RPMI7951 (cell line): ENCODE measurements around the gene SPNS1. TPM values are rescaled to one million over a fixed set of nuclear protein-coding genes. Genes with fewer than 3 reads are reported as not detected.

Experiments used
- DNase-seq: peaks from one replicate; pipeline ENCODE4 v3.0.0-alpha.2; 2012; ENCODE audit warnings: low read depth
- total RNA-seq: library from RNA; depleted of rRNA; stranded (reverse); fragments of >200 nt; shearing (Covaris generic); gene quantifications from 2 replicates; pipeline ENCODE4 v1.2.3, GENCODE V29; 2014

Gene SPNS1
- total RNA-seq, 1 experiment from 2014 or later, result 24.9 TPM

DNA sequence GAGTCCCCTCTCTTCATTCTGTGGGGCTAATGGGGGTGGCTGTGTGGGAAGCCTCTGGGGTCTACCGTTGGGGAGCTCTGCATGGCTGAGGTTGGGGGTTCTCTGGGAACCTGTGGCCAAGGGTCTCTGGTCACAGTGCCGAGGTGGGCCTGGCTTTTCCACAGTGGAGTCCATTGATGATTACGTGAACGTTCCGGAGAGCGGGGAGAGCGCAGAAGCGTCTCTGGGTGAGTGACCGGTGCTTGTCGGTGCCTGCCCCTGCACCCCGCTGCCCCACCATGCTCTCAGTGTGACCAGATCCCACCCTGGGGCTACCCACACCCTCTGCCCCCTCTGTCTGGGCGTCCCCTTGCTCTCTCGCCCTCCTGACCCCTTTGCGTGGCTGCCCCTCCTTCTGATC, 14.8 kb downstream of the SPNS1 start:
- DNase-seq, result no peak

DNA sequence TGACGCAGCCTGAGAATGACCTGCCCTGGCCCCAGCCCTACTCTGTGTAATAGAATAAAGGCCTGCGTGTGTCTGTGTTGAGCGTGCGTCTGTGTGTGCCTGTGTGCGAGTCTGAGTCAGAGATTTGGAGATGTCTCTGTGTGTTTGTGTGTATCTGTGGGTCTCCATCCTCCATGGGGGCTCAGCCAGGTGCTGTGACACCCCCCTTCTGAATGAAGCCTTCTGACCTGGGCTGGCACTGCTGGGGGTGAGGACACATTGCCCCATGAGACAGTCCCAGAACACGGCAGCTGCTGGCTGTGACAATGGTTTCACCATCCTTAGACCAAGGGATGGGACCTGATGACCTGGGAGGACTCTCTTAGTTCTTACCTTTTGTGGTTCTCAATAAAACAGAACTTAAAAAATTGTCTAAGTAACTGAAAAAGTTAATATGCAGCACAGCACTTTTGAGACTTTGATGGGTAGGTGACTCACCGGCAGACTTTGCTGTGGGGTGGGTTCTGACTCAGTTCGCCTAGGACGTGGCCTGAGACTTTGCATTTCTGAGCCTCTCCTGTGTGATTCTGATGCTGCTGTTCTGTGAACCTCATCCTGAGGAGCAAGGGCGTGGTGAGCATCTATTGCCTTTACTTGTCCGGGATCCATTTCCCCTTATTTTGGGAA, 15.9 kb downstream of the SPNS1 start:
- no peak for DNase-seq

DNA sequence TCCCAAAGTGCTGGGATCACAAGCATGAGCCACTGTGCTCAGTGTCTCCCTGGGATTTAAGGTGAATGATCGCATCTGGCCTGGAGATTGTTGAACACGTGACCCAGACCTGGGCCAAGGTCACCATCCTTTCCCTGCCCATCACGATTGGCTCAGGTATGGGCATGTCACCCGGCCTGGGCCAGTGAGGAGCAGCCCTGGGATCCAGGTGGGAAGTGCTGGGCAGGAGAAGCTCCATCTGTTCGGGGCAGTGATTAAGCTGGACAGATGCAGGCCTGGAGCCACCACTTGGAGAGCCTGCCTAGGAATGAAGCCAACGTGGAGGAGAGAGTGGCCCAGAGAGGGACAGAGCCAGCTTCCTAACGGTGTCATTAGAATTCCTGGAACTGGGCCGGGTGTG, 17.1 kb downstream of the SPNS1 start:
- DNase-seq, result no peak

DNA sequence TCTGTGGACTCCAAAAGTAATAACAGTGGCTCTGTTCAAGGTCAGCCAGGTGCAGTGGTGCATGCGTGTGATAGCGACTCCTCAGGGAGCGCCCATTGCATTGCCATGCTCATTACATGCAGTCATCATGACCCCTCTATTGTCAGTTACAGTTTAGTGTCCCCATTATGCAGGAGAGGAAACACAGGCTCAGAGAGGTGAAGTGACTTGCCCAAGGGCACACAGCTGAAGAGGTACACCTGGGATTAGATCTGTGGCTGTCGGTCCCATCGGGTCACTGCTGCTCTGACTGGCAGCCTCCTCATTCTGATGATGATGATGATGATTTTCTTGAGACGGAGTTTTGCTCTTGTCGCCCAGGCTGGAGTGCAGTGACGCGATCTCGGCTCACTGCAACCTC, 17.9 kb downstream of the SPNS1 start:
- DNase-seq, result no peak

DNA sequence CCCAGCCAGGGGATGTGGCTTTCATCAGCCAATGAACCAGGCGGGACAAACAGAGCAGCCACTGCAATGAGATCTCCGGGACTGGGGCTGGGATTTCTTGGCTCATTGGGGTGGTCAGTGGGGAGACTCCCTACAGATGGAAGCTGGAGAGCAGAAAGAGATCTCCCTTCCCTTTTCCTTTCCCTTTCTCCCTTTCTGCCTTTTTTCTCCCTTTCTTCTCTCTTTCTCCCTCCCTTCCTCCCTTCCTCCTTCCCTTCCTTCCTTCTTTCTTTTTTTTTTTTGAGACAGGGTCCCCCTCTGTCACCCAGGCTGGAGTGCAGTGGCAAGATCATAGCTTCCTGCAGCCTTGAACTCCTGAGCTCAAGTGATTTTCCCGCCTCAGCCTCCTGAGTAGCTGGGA, 24.3 kb downstream of the SPNS1 start:
- DNase-seq, result no peak

DNA sequence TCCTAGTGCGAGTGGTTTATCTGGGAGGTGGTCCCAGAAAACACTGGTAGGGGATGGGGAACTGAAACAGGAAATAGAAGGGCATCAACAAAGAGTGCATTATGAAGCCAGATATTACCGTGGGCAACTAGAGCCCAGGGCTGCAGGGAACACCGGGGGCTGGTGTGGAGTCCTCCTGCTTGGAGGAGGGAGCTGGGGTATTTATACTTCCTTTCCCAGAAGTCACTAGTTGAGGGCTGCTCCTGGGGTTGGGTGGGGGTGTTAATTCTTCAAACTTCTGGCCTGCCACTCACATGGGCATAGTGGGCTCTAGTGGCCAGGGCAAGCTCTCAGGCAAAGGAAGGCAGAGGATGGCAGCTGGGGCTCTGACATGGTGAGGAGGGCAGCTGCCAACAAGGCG, 25.0 kb downstream of the SPNS1 start:
- DNase-seq, result no peak

DNA sequence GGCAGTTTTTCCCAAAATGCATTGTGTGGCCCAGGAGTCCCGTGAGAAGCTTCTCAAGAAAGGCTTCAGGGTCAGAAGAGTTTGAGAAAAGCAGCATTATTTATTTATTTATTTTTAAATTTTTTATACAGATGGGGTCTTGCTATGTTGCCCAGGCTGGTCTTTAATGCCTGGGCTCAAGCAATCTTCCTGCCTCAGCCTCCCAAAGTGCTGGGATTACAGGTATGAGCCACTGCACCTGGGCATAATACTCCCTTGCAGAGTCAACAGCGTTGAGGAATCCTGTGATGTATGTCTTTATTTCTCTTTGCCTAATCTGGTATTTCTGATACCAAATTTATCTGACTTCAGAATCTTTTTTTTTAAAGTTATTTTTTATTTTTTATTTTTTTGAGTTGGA, 25.4 kb downstream of the SPNS1 start:
- no peak for DNase-seq

DNA sequence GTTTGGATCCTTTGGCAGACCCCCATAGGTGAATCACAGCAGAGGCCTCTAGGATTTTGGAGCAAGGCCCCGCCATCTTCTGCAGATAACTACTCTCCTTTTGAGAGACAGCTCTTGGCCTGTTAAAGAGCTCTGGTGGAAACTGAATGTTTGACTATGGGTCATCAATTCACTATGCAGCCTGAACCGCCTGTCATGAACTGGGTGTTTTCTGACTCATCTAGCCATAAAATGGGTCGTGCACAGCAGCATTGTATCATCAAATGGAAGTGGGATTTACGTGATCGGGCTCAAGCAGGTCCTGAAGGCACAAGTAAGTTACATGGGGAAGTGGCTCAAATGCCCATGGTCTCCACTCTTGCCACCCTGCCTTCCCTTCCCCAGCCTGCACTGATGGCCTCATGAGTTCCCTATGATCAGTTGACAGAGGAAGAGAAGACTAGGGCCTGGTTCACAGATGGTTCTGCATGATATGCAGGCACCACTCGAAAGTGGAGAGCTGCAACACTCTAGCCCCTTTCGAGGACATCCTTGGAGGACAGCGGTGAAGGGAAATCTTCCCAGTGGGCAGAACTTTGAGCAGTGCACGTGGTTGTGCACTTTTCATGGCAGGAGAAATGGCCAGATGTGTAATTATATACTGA, 30.0 kb downstream of the SPNS1 start:
- DNase-seq, result peak; percentile 24

DNA sequence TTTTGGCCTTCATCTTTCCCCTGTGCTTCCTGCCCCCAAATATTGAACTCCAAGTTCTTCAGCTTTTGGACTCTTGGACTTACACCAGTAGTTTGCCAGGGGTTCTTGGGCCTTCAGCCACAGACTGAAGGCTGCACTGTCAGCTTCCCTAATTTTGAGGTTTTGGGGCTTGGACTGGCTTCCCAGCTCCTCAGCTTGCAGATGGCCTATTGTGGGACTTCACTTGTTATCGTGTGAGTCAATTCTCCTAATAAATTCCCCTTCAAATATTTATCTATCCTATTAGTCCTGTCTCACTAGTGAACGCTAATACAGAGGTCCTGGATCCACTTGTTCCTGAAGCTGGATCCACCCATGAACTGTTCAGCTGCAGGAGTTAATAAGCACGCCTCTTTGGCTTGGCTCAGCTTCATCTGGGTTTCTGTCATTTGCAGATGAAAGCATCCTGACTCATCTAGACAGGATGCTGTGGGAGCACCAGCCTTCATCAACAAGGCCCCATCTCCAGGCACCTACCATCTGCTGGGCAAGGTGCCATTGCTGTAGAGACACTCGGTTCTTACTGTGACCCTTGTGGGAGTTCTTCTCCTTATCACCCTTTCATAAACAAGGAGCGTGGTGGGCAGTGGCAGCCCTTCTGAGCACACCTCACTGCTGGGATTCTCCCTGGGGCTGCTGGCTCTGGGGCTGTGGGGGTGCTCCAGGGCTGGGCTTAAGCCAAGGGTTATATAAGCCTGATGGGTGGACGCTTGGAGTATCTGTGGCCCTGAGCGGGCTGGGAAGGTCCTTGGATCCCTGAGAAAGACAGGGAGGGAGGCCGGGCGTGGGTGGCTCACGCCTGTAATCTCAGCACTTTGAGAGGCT, 33.4 kb downstream of the SPNS1 start:
- DNase-seq, result peak; percentile 96

DNA sequence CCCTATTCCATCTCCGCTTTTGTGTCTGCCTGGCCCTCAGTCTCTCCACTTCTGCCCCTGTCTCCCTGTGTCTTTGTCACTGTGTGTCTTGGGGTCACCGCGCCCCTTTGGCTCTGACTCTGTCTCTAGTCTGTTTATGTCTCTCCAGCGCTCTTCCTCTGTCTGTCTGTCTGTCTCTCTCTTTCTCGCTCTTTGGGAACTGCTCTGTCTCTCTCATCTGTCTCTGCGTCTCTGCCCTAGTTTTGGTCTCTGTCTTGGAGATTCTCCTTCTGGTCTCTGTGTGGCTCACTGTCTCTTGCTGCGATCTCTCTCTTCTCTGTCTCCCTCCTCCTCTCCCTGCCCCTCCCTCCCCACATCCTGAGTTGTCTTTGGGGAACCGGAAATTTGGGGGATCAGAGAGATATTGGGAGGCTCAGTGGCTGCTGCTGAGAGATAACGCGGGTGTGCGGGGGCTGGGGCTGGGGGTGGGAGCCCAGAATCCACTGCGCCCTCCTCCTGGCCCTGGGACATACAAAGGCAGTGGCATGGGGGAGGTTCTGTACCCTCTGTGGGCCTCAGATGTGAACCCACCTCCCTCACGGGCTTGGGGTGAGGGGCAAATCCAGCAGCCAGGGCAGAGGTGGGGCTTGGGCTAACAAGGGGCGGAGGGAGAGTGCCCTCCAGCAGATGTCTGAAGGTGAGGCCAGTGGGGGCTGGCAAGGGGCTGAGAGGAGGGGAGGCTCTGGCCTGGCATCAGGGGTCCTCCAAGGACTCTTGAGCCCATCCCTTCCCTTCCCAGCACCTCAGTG, 34.7 kb downstream of the SPNS1 start:
- DNase-seq, result no peak

DNA sequence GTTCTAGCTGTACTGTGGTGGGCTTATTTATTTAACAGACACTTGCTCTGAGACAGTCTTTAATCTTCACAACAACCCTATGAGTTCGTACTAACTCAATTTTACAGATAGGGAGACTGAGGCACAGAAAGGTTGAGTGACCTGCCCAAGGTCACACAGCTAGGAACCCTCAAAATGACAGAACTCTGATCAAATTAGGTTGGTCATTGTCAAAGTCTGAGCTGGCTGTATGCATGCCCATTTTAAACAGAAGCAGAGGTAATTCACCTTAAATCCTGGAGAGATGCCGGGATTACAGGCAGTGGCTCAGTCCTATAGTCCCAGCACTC, 35.2 kb downstream of the SPNS1 start:
- no peak for DNase-seq

DNA sequence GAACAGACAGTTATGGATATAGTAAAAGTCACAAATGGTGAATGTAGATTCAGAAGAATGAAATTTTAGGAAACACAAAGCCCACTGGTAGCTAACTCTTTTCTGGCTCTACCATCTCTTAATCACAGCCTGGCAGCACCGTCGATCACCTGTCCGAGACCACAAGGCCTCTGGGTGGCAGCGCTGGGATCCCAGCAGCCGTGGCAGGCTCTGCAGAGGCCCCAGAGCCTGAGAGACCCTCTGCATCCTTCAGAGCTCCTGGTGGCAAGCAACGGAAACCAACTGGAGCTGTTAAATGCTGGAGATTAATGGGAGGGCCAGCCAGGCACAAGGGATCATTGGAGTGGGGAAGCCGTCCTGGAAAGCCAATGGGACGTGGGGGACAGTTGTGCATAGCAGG, 36.5 kb downstream of the SPNS1 start:
- DNase-seq, result no peak

DNA sequence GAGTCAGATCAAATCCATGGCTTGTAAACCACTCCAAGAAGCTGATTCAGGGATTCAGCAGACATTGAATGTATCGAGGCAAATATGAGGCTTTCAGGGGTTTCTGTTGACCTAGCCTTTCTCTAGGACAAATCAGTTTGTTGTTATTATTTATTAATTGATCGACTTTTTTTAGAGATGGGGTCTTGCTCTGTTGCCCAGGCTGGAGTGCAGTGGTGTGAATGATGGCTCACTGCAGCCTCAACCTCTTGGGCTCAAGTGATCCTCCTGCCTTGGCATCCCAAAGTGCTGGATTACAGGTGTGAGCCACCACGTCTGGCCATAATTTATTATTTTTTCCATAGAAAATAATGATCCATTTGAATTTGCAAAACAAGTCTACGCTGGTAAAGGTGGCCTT, 37.3 kb downstream of the SPNS1 start:
- DNase-seq, result no peak

DNA sequence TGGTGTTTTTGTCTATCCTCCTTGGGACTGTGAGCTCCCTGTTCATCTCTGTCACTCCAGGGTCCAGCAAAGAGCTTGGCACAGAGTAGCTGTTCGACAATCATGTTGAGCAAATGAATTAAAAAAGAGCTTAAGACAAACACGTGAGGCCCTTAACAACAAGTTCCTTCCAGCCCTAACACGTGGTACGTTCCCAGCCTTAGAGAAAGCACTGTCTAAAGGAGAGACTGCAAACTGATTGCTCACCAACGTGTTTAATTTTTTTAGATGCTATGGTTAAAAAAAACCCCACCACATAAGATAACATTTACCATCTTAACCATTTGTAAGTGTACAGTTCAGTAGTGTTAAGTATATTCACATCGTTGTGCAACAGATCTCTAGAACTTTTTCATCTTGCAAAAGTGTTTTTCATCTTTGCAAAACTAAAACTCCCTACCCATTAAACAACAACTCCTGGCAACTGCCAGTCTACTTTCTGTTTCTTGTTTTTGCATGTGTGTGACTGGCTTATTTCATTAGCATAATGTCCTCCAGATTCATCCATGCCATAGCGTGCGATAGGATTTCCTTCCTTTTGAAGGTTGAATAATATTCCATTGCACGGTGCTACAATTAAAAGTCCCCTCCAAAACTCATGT, 38.5 kb downstream of the SPNS1 start:
- DNase-seq, result no peak

DNA sequence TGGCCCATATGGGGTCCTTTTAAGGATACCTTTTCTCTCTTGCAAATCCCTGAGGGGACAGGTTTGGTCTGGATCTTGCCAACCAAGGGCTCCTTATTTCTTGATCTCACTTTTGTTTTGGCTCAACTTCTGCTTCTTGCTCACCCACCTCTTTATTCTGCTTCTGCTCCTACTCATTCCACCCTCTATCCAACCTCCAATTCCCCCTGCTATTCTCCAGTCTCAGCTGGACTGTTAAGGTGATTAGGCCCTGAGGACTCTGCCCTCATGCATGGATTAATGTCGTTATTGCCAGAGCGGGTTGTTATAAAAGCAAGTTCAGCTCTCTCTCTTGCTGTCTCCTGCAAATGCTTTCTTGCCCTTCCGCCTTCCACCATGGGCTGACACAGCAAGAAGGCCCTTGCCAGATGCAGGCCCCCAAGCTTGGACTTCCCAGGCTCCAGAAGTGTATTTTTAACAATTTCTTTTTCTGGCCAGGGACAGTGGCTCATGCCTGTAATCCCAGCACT, 40.0 kb downstream of the SPNS1 start:
- no peak for DNase-seq

DNA sequence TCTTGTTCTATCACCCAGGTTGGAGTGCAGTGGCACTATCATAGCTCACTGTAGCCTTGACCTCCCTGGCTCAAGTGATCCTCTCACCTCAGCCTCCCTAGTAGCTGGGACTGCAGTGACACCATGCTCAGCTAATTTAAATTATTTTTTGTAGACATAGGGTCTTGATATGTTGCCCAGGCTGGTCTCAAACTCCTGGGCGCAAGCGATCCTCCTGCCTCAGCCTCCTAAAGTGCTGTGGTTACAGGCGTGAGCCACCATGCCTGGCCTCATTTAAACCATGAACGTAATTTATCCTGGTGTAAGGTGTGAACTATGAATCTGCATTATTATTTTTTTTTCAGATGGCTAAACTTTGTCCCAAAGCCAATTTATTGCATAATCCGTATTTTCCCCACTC, 47.6 kb downstream of the SPNS1 start:
- DNase-seq, result no peak

DNA sequence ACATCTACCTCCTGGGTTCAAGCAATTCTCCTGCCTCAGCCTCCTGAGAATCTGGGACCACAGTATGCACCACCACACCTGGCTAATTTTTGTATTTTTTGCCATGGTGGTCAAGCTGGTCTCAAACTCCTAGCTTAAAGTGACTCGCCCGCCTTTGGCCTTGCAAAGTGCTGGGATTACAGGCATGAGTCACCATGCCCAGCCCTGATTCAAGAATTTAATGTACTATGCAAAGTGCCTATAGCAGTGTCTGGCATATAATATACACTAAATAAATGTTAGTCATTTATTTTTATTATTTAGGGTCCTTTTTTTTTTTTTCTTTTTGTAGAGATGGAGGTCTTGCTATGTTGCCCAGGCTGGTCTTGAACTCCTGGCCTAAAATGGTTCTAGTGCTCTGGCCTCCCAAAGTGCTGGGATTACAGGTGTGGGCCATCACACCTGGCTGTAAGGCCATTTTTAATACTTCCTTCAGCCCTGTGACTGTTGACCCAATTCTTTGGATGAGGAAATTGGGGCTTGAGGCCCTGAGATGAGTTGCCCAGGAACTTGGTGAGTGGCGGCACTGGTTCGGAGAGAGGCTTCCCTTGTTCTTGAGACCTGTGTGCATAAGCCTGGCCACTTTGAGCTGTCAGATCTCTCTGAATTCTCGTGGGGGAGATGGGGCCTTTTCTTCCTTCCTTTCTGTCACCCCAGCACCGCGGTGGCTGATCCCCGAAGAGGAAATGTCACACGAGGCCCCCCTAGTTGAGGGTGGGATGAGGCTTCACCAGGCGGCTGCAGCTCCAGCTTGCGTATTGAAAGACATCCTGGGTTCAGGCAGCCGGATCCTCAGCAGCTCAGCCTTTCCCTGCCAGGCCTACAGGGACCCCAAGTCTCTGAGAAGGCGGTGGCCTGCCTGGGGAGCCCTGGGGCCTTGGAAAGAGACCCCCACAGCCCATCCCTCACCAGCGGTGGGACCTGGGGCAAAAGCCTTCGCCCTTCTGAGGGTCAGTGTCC, 49.0 kb downstream of the SPNS1 start:
- no peak for DNase-seq

DNA sequence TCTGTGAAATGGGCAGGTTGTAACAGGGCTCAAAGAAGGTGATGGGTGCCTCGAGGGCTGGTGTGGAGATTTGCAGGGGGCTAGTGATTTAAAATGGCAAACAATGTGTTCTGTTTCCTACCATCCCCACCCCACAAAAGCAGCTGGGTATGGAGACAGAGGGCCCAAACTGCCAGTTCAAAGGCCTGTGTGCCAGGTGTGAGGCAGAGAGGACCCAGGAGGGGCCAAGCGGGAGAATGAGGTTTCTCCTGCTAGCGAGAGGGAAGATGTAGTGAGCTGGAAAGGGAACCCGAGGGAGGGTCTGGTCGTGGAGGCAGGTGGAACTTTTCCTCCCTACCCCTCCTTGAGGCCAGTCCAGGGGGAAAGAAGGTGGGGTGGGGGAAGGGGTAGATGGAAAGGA, 49.7 kb downstream of the SPNS1 start:
- no peak for DNase-seq

DNA sequence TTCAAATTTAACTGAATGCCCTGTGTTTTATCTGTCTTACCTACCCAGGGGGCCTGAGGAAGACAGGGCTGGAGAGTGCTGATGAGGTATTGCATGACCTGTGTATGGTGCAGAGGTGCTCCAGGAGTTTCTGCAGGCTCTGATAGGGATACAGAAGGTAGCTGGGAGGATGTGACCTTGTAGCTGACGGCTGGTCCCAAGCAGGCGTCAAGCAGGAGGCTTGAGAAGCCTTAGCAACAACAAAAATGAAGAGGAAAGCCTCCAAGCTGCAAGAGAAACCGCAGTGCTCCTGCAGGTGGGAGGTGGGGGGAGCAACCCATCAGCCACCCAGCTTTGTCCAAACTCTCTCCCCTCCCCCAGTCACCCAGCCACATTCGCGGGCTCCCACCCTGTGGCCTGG, 50.6 kb downstream of the SPNS1 start:
- no peak for DNase-seq

DNA sequence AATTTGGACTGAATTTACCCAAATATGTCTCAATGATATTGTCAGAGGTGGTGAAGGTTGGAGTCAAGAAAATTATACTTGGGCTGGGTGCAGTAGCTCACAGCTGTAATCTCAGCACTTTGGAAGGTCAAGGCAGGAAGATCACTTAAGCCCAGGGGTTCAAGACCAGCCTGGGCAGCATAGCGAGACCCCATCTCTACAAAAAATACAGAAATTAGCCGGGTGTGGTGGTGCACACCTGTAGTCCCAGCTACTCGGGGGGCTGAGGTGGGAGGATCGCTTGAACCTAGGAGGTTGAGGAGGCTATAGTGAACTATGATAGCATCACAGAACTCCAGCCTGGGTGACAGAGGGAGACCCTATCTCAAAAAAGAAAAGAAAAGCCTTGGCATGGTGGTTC, 51.2 kb downstream of the SPNS1 start:
- DNase-seq, result no peak
